ENCODE results near the gene NR2F1. TPM values are rescaled to one million over a fixed set of nuclear protein-coding genes. Genes with fewer than 3 reads are reported as not detected.

The NR2F1 gene
- total and polyA plus RNA-seq, 2 experiments from 2014 or later: 7.3 to 19.9 TPM

DNA sequence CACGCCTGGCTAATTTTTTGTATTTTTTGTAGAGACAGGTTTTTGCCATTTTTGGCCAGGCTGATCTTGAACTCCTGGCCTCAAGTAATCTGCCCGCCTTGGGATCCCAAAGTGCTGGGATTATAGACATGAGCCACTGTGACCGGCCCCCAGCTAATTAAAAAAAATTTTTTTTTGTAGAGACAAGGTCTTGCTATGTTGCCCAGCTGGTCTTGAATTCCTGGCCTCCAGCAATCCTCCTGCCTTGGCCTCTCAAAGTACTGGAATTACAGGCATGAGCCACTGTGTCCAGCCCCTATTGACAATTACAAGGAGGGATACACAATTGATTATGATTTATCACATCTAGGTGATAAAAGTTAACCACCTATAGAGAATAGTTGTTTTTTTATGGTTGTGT, 59.5 kb downstream of the NR2F1 start:
- Histone ChIP-seq H3K27ac (no peak overlapping the region), H3K79me2 (no peaks in the 10 kb centered on the region), H3K27me3 (no peaks in the 10 kb centered on the region), H3K4me3 (no peak overlapping the region), H3K4me2 (no peak overlapping the region), H3K9me2 (replicated peaks; ENCODE audit: insufficient read depth) (no peaks in the 10 kb centered on the region), H2AFZ (no peak overlapping the region), H3K36me3 (replicated peaks; ENCODE audit: insufficient read depth, low read depth) (no peaks in the 10 kb centered on the region), H4K20me1 (ENCODE audit: insufficient read depth, poor library complexity, severe bottlenecking) (no peaks in the 10 kb centered on the region), H3K4me1 (ENCODE audit: insufficient read depth) (no peaks in the 10 kb centered on the region), H3K9me3 (ENCODE audit: low read depth) (no peaks in the 10 kb centered on the region)
- DNase-seq (ENCODE audit: low spot score): no peak
- TF ChIP-seq EZH2phosphoT487 (IDR thresholded peaks at IDR 0.05; ENCODE audit: low read depth, severe bottlenecking, unreplicated experiment): no peak
- TF ChIP-seq EZH2 (IDR thresholded peaks at IDR 0.05; ENCODE audit: borderline replicate concordance): no peak
- TF ChIP-seq, protein P1, sequence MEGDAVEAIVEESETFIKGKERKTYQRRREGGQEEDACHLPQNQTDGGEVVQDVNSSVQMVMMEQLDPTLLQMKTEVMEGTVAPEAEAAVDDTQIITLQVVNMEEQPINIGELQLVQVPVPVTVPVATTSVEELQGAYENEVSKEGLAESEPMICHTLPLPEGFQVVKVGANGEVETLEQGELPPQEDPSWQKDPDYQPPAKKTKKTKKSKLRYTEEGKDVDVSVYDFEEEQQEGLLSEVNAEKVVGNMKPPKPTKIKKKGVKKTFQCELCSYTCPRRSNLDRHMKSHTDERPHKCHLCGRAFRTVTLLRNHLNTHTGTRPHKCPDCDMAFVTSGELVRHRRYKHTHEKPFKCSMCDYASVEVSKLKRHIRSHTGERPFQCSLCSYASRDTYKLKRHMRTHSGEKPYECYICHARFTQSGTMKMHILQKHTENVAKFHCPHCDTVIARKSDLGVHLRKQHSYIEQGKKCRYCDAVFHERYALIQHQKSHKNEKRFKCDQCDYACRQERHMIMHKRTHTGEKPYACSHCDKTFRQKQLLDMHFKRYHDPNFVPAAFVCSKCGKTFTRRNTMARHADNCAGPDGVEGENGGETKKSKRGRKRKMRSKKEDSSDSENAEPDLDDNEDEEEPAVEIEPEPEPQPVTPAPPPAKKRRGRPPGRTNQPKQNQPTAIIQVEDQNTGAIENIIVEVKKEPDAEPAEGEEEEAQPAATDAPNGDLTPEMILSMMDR (IDR thresholded peaks at IDR 0.05; ENCODE audit: poor library complexity): no peak
- WGBS (ENCODE audit: low lambda C conversion rate, missing lambda C conversion rate): 98% methylated on average over 3 of the region's 3 CpGs

MicroRNAs within 50 kb of the gene (microRNA counts, 767-probe panel; counts per million panel counts)
- not detected for microRNA hsa-miR-2277-3p
- not detected for microRNA hsa-miR-2277-5p

Other genes with a start within 250 kb of the NR2F1 start
- 8.2 and 8.4 TPM in 2 replicates for gene NR2F1-AS1, start 2.0 kb upstream of the NR2F1 start, total RNA-seq
- 8.6 and 9.3 TPM in 2 replicates for gene NR2F1-AS1, start 2.0 kb upstream of the NR2F1 start, polyA plus RNA-seq
- 1.2 and 1.3 TPM in 2 replicates for gene POU5F2, start 158.4 kb downstream of the NR2F1 start, total RNA-seq
- gene POU5F2, start 158.4 kb downstream of the NR2F1 start, polyA plus RNA-seq: 0.05 and 0.55 TPM in 2 replicates